ENCODE data around the gene STARD8. TPM values are rescaled to one million over a fixed set of nuclear protein-coding genes. Genes with fewer than 3 reads are reported as not detected.
"Not testable (repeated sequence)": the region's sequence is repeated elsewhere in the genome, so short reads cannot be mapped to it uniquely, and the experiment has no call there.

Gene STARD8
- total RNA-seq, 3 donors from 2014 or later: 1.2 to 5.5 (median 4.5) TPM

- peak in 1 of 3 donors; percentile 18 for DNase-seq
- no peaks in the 10 kb centered on the region for H3K36me3 ChIP-seq (ENCODE audit: low read depth)
- TF ChIP-seq CTCF (IDR thresholded peaks at IDR 0.05): no peak
- H3K4me1 ChIP-seq (ENCODE audit: low read depth): no peaks in the 10 kb centered on the region
- ATAC-seq: peak; percentile 45
- H3K4me3 ChIP-seq: no peak overlapping the region
- intact Hi-C loops (cut with DNase I, micrococcal nuclease): no loop called here
- H3K9me3 ChIP-seq: no peaks in the 10 kb centered on the region
These were observed 38.9 kb downstream of the STARD8 start for GRCh38 chrX:68686097-68686977.

- H3K4me1 ChIP-seq (ENCODE audit: low read depth); DNase-seq; H3K4me3 ChIP-seq; H3K36me3 ChIP-seq (ENCODE audit: low read depth); intact Hi-C loops (cut with DNase I, micrococcal nuclease); H3K9me3 ChIP-seq: not testable (repeated sequence)
- ATAC-seq: peak; percentile 39
These were observed 41.5 kb downstream of the STARD8 start for GRCh38 chrX:68688931-68689330.

- Histone ChIP-seq H3K4me1 (ENCODE audit: low read depth) (no peaks in the 10 kb centered on the region), H3K9me3 (no peaks in the 10 kb centered on the region), H3K36me3 (ENCODE audit: low read depth) (no peaks in the 10 kb centered on the region), H3K4me3 (no peak overlapping the region)
- ATAC-seq: no peak
- DNase-seq: no peak
- intact Hi-C loops (cut with DNase I, micrococcal nuclease): no loop called here
- TF ChIP-seq CTCF (IDR thresholded peaks at IDR 0.05): no peak
These were observed 43.6 kb downstream of the STARD8 start for GRCh38 chrX:68690936-68691501.

- H3K9me3 ChIP-seq: no peaks in the 10 kb centered on the region
- no peak for ATAC-seq
- H3K4me3 ChIP-seq: no peak overlapping the region
- TF ChIP-seq CTCF (IDR thresholded peaks at IDR 0.05): no peak
- H3K4me1 ChIP-seq (ENCODE audit: low read depth): no peaks in the 10 kb centered on the region
- no peak for DNase-seq
- intact Hi-C loops (cut with DNase I, micrococcal nuclease): no loop called here
- no peaks in the 10 kb centered on the region for H3K36me3 ChIP-seq (ENCODE audit: low read depth)
These were observed 44.5 kb downstream of the STARD8 start for GRCh38 chrX:68691921-68692320.

GRCh38 chrX:68692651-68693050, 45.2 kb downstream of the STARD8 start:
- H3K4me1 ChIP-seq (ENCODE audit: low read depth): no peaks in the 10 kb centered on the region
- intact Hi-C loops (cut with DNase I, micrococcal nuclease): no loop called here
- no peak for DNase-seq
- H3K9me3 ChIP-seq: no peaks in the 10 kb centered on the region
- TF ChIP-seq CTCF (IDR thresholded peaks at IDR 0.05): no peak
- ATAC-seq: no peak
- H3K36me3 ChIP-seq (ENCODE audit: low read depth): no peaks in the 10 kb centered on the region
- H3K4me3 ChIP-seq: no peak overlapping the region
